Breast epithelium (tissue), 4 donors: Measurements from ENCODE around the gene RADIL. TPM values are rescaled to one million over a fixed set of nuclear protein-coding genes. Genes with fewer than 3 reads are reported as not detected.

Experiments used
- DNase-seq, 2 donors: peaks; one replicate each; pipeline ENCODE4 v3.0.0-alpha.2; 2019; ENCODE audit warnings: low spot score in 2 of 2
- H3K27ac ChIP-seq, 2 donors: fragments of 200-600 bp; sonication (generic) in 1 of 2; one replicate each; pipeline ENCODE4 v1.5.1; 2016 to 2019; ENCODE audit warnings: mild to moderate bottlenecking in 1 of 2
- H3K27me3 ChIP-seq, 2 donors: fragments of 200-600 bp; sonication (generic) in 1 of 2; one replicate each; pipeline versions ENCODE4 v1.5.1 to v1.6.0; 2017 to 2019; ENCODE audit warnings: control low read depth in 1 of 2, mild to moderate bottlenecking in 1 of 2
- H3K36me3 ChIP-seq: fragments of 200-600 bp; one replicate; pipeline ENCODE4 v1.5.1; 2019
- H3K4me1 ChIP-seq, 2 donors: fragments of 200-600 bp; sonication (generic); one replicate each; pipeline ENCODE4 v1.5.1; 2016 to 2019; ENCODE audit warnings: control low read depth in 1 of 2
- H3K4me3 ChIP-seq, 3 donors: fragments of 200-600 bp; sonication (generic); 1 replicate in 2 of 3; 2 replicates in 1 of 3; pipeline ENCODE4 v1.5.1; 2016 to 2019; ENCODE audit warnings: mild to moderate bottlenecking in 3 of 3, moderate library complexity in 2 of 3
- H3K9me3 ChIP-seq, 2 donors: fragments of 200-600 bp; sonication (generic) in 1 of 2; one replicate each; pipeline ENCODE4 v1.5.1; 2016 to 2019; ENCODE audit warnings: control low read depth in 1 of 2
- CTCF ChIP-seq, 3 donors: fragments of 450-650 bp; IDR thresholded peaks; one replicate each; pipeline ENCODE4 v1.5.1; 2016 to 2017; ENCODE audit warnings: antibody characterized with exemption in 3 of 3, mild to moderate bottlenecking in 3 of 3, moderate library complexity in 3 of 3
- POLR2A ChIP-seq: fragments of 450-650 bp; IDR thresholded peaks from one replicate; pipeline ENCODE4 v1.6.1; 2016; ENCODE audit warnings: antibody characterized with exemption, mild to moderate bottlenecking, moderate library complexity
- POLR2AphosphoS5 ChIP-seq, 3 donors: sonication (generic); formaldehyde crosslinking; IDR thresholded peaks; one replicate each; pipeline ENCODE4 v1.6.1; 2017; ENCODE audit warnings: antibody characterized with exemption in 3 of 3
- intact Hi-C: fragments of 100-400 bp; cut with DNase I; formaldehyde crosslinking; loops from one replicate; pipeline ENCODE4 v1.15.1; 2023; ENCODE audit warnings: low total_unique reads
- total RNA-seq, 3 donors: library from RNA; depleted of rRNA; stranded (reverse); fragments of >200 nt; gene quantifications; one replicate each; pipeline ENCODE4 v1.1.0, GENCODE V29; 2016

Gene RADIL
- total RNA-seq, 3 donors from 2014 or later = 4.4 to 8.5 (median 5.9) TPM

- DNase-seq = peak in 1 of 2 donors; percentile 20
- Histone ChIP-seq H3K4me3 (no peak overlapping the region), H3K4me1 (no peaks in the 10 kb centered on the region), H3K36me3 (no peaks in the 10 kb centered on the region), H3K27me3 (no peaks in the 10 kb centered on the region), H3K9me3 (no peaks in the 10 kb centered on the region), H3K27ac (no peak overlapping the region)
- TF ChIP-seq POLR2AphosphoS5 (IDR thresholded peaks at IDR 0.05) = no peak
- TF ChIP-seq POLR2A = no peak
- TF ChIP-seq CTCF (IDR thresholded peaks at IDR 0.05) = no peak
- intact Hi-C loops = no loop called here
Measured at GRCh38 chr7:4838626-4839334, 44.7 kb downstream of the RADIL start.

GRCh38 chr7:4837803-4838625, 45.5 kb downstream of the RADIL start:
- TF ChIP-seq CTCF (IDR thresholded peaks at IDR 0.05) (no peak), POLR2A (no peak), POLR2AphosphoS5 (IDR thresholded peaks at IDR 0.05) (no peak)
- Histone ChIP-seq H3K9me3 (no peaks in the 10 kb centered on the region), H3K27ac (peak overlapping the region in 1 of 2 donors; percentile 3), H3K4me3 (no peak overlapping the region), H3K4me1 (no peaks in the 10 kb centered on the region), H3K36me3 (no peaks in the 10 kb centered on the region), H3K27me3 (no peaks in the 10 kb centered on the region)
- intact Hi-C loops = no loop called here
- peak in 1 of 2 donors; percentile 46 for DNase-seq

- no peaks in the 10 kb centered on the region for H3K36me3 ChIP-seq
- intact Hi-C loops = no loop called here
- no peaks in the 10 kb centered on the region for H3K27me3 ChIP-seq
- no peak overlapping the region for H3K4me3 ChIP-seq
- peak in 1 of 2 donors; percentile 45 for DNase-seq
- TF ChIP-seq POLR2AphosphoS5 (IDR thresholded peaks at IDR 0.05) = no peak
- no peak for TF ChIP-seq CTCF (IDR thresholded peaks at IDR 0.05)
- TF ChIP-seq POLR2A = no peak
- H3K4me1 ChIP-seq = no peaks in the 10 kb centered on the region
- no peak overlapping the region for H3K27ac ChIP-seq
- no peaks in the 10 kb centered on the region for H3K9me3 ChIP-seq
Measured at GRCh38 chr7:4837041-4837802, 46.3 kb downstream of the RADIL start.

GRCh38 chr7:4836206-4836661, 47.3 kb downstream of the RADIL start:
- no peak for TF ChIP-seq CTCF (IDR thresholded peaks at IDR 0.05)
- no peak for TF ChIP-seq POLR2A
- no peak for TF ChIP-seq POLR2AphosphoS5 (IDR thresholded peaks at IDR 0.05)
- intact Hi-C loops = no loop called here
- no peaks in the 10 kb centered on the region for H3K4me1 ChIP-seq
- no peaks in the 10 kb centered on the region for H3K36me3 ChIP-seq
- no peak overlapping the region for H3K27ac ChIP-seq
- H3K4me3 ChIP-seq = no peak overlapping the region
- no peaks in the 10 kb centered on the region for H3K27me3 ChIP-seq
- H3K9me3 ChIP-seq = no peaks in the 10 kb centered on the region
- peak in 1 of 2 donors; percentile 38 for DNase-seq
